ENCODE data around the gene PLEKHG7.

PLEKHG7 gene

GRCh38 chr12:92719674-92720073, 16.9 kb downstream of the PLEKHG7 start:
- CTCF ChIA-PET: no interaction called here

GRCh38 chr12:92721130-92721529, 18.3 kb downstream of the PLEKHG7 start:
- DNase-seq (ENCODE audit: low spot score): no peak
- ChIA-PET CTCF (no interaction called here), POLR2A (ENCODE audit: low non-redundant PET) (no interaction called here)
- TF ChIP-seq, protein P1, sequence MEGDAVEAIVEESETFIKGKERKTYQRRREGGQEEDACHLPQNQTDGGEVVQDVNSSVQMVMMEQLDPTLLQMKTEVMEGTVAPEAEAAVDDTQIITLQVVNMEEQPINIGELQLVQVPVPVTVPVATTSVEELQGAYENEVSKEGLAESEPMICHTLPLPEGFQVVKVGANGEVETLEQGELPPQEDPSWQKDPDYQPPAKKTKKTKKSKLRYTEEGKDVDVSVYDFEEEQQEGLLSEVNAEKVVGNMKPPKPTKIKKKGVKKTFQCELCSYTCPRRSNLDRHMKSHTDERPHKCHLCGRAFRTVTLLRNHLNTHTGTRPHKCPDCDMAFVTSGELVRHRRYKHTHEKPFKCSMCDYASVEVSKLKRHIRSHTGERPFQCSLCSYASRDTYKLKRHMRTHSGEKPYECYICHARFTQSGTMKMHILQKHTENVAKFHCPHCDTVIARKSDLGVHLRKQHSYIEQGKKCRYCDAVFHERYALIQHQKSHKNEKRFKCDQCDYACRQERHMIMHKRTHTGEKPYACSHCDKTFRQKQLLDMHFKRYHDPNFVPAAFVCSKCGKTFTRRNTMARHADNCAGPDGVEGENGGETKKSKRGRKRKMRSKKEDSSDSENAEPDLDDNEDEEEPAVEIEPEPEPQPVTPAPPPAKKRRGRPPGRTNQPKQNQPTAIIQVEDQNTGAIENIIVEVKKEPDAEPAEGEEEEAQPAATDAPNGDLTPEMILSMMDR (conservative IDR thresholded peaks at IDR 0.05; ENCODE audit: low read depth): no peak
- no peak overlapping the region for H3K27ac ChIP-seq

More at GRCh38 chr12:92719674-92720073, 16.9 kb downstream of the PLEKHG7 start:
- POLR2A ChIA-PET (ENCODE audit: low non-redundant PET): no interaction called here
- TF ChIP-seq, protein P1 (conservative IDR thresholded peaks at IDR 0.05; ENCODE audit: low read depth): no peak
- no peak for DNase-seq (ENCODE audit: low spot score)
- no peak overlapping the region for H3K27ac ChIP-seq

DNA sequence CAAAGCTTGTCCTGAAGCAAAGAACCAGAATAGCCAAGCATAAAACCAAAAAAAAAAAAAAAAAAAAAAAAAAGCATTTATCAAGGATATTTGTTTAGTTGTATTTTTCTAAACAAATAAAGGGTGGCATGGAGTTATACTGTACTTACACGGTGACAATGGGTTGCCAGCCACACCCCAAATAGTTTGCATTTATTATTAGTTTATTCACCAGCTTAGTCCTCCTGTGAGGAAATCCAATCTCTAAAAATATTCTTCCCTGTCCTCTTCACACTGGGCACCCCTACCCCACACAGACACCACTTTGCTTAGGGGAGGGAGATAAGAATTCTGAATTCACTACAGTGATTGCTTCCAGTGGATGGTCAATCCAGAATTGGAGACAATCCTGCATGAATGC, 18.9 kb downstream of the PLEKHG7 start:
- TF ChIP-seq, protein P1 (conservative IDR thresholded peaks at IDR 0.05; ENCODE audit: low read depth): no peak
- CTCF ChIA-PET: no interaction called here
- POLR2A ChIA-PET (ENCODE audit: low non-redundant PET): no interaction called here

DNA sequence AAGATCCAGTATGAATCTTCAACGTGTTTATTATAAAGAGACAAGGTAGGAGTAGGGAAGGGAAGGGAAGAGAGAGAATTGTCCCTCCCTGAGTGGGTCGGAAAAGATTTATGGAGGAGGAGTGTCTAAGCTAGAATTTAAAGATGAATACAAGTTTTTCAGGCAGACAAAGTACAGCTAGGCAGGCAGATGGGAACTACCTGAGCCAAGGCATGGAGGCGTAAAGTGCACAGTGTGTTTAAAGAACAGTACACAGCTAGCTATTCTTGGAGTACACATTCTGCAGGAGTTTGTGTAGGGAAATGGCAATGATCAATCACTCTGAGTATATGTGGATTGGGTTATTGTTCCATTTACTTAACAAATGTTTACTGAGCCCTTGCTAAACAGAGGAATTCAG, 20.1 kb downstream of the PLEKHG7 start:
- CTCF ChIA-PET: no interaction called here
- TF ChIP-seq, protein P1 (conservative IDR thresholded peaks at IDR 0.05; ENCODE audit: low read depth): no peak
- DNase-seq (ENCODE audit: low spot score): no peak
- H3K27ac ChIP-seq: no peak overlapping the region
- POLR2A ChIA-PET (ENCODE audit: low non-redundant PET): no interaction called here

More for the DNA sequence above, 18.9 kb downstream of the PLEKHG7 start:
- no peak overlapping the region for H3K27ac ChIP-seq
- DNase-seq (ENCODE audit: low spot score): no peak

- TF ChIP-seq, protein P1 (conservative IDR thresholded peaks at IDR 0.05; ENCODE audit: low read depth): no peak
- no peak overlapping the region for H3K27ac ChIP-seq
- no peak for DNase-seq (ENCODE audit: low spot score)
- POLR2A ChIA-PET (ENCODE audit: low non-redundant PET): no interaction called here
- CTCF ChIA-PET: no interaction called here
These were observed 24.1 kb downstream of the PLEKHG7 start for GRCh38 chr12:92726850-92727249.

- no peak for DNase-seq (ENCODE audit: low spot score)
- POLR2A ChIA-PET (ENCODE audit: low non-redundant PET): no interaction called here
- TF ChIP-seq, protein P1 (conservative IDR thresholded peaks at IDR 0.05; ENCODE audit: low read depth): no peak
- CTCF ChIA-PET: no interaction called here
- H3K27ac ChIP-seq: no peak overlapping the region
These were observed 27.1 kb downstream of the PLEKHG7 start for GRCh38 chr12:92729773-92730305.

DNA sequence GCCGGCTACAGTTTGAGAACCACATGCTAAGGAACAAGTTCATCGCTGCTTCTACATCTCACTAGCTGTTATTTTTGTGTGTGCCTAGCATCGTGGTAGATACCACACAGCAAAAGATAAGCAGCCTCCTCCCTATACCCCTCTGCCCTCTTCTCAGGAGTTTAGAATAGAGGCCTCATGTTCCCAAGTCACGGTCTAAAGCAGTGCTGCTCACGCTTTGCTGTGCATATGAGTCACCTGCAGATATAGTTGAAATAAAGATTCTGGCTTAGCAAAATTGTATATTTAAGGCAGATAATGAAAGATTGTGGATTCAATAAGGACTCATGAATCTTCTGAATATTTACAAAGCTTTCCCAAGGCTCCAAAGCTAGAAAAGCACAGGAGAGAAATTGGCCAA, 28.0 kb downstream of the PLEKHG7 start:
- ChIA-PET CTCF (no interaction called here), POLR2A (ENCODE audit: low non-redundant PET) (no interaction called here)
- DNase-seq (ENCODE audit: low spot score): no peak
- TF ChIP-seq, protein P1 (conservative IDR thresholded peaks at IDR 0.05; ENCODE audit: low read depth): no peak
- no peak overlapping the region for H3K27ac ChIP-seq
